HepG2 (cell line): ENCODE data around the gene C19orf85. TPM values are rescaled to one million over a fixed set of nuclear protein-coding genes. Genes with fewer than 3 reads are reported as not detected.
A peak's percentile ranks its signal among the peaks of the same experiment; 100 is the strongest.

ENCODE experiments used
- AHR ChIP-seq: IDR thresholded peaks from 2 replicates; pipeline ENCODE4 v1.6.1; 2018; ENCODE audit warnings: missing genetic modification reagents, missing compliant biosample characterization
- ARNT ChIP-seq: fragments of 450-650 bp; IDR thresholded peaks from 2 replicates; pipeline ENCODE4 v1.6.1; 2017
- DR1 ChIP-seq: sonication (generic); formaldehyde crosslinking; IDR thresholded peaks from 2 replicates; pipeline ENCODE4 v1.8.0; 2021; ENCODE audit warnings: mild to moderate bottlenecking, missing genetic modification reagents, inconsistent platforms
- HDAC1 ChIP-seq: sonication (generic); formaldehyde crosslinking; IDR thresholded peaks from 2 replicates; pipeline ENCODE4 v1.5.1; 2020; ENCODE audit warnings: mild to moderate bottlenecking, missing genetic modification reagents
- KLF6 ChIP-seq: IDR thresholded peaks from 2 replicates; pipeline ENCODE4 v1.8.0; 2016; ENCODE audit warnings: missing biosample characterization, missing genetic modification reagents
- ZNF383 ChIP-seq: sonication (generic); formaldehyde crosslinking; IDR thresholded peaks from 2 replicates; pipeline ENCODE4 v1.4.0; 2020; ENCODE audit warnings: missing genetic modification reagents, mild to moderate bottlenecking, borderline replicate concordance
- polyA plus RNA-seq, 8 experiments: library from polyadenylated mRNA; depleted of rRNA in 3 of 8; stranded (reverse) in 7 of 8; unstranded in 1 of 8; fragments of >200 nt; fragmentation: Illumina TruSeq in 4 of 8; extraction: Trizol in 4 of 8; gene quantifications; 2 replicates each; pipeline versions ENCODE4 v1.2.1 to v1.2.3, GENCODE V29; 2011 to 2016; ENCODE audit warnings: low read depth in 4 of 8, missing spikeins in 1 of 8, mixed read lengths in 1 of 8; ENCODE audit not compliant: insufficient read depth in 1 of 8
- total RNA-seq, 5 experiments: library from RNA; depleted of rRNA; stranded (reverse); fragments of >200 nt; fragmentation: Illumina TruSeq; extraction: Trizol; gene quantifications; 2 replicates each; pipeline ENCODE4 v1.2.3, GENCODE V29; 2016; ENCODE audit warnings: low read depth in 1 of 5
- TF ChIP-seq, protein P1 (sequence below): sonication (generic); formaldehyde crosslinking; IDR thresholded peaks from 2 replicates; pipeline ENCODE4 v1.4.0; 2020; ENCODE audit warnings: mild to moderate bottlenecking, missing genetic modification reagents
- TF ChIP-seq, protein P2 (sequence below): sonication (generic); formaldehyde crosslinking; IDR thresholded peaks from 2 replicates; pipeline ENCODE4 v1.8.0; 2022; ENCODE audit warnings: low read depth, missing genetic modification reagents
- TF ChIP-seq, protein P3 (sequence below): sonication (generic); formaldehyde crosslinking; IDR thresholded peaks from 2 replicates; pipeline ENCODE4 v1.4.0; 2020; ENCODE audit warnings: low read depth, missing genetic modification reagents
- TF ChIP-seq, protein P4 (sequence below): sonication (generic); formaldehyde crosslinking; IDR thresholded peaks from 2 replicates; pipeline ENCODE4 v1.5.1; 2020; ENCODE audit warnings: mild to moderate bottlenecking, missing genetic modification reagents, moderate library complexity

C19orf85 gene
- total and polyA plus RNA-seq, 2 of the 13 experiments (the other 11 are each of a cell fraction or from before 2014, with no cell fraction given): not detected

DNA sequence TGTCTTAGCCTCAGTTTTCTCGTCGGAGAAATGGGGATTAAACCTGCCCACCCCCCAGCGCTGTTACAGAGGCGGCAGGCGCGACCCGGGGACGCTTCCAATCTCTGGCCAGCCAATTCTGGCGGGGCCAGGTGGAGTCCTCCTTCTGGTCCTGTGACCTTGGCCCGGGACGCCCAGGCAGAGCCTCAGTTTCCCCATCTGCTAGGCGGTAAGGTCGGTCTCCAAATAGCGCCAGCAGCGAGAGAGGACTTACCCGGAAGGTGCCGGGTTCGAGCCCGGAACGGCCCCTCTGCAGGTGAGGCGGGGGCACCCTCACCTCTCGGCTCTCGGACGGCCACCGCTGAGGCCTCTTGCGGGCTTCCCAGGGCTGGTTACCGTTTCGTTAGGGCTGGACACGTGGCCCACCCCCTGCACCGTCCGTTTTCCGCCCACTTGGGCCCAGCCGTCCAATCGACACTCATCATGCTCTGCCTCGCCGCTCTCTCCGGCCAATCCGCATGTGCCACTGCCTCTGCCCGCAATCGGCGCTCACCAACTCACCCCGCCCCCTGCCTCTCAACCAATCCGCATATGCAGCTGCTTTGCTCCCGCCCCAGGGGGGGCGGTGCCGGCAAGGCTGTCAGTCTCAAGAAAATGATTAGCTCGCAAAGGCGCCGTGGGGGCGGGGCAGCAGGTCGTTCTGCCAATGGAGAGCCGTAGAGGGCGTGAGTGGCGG, 3.1 kb downstream of the C19orf85 start, which contains the start of gene ISOC2 (continued):
- TF ChIP-seq, protein P1, sequence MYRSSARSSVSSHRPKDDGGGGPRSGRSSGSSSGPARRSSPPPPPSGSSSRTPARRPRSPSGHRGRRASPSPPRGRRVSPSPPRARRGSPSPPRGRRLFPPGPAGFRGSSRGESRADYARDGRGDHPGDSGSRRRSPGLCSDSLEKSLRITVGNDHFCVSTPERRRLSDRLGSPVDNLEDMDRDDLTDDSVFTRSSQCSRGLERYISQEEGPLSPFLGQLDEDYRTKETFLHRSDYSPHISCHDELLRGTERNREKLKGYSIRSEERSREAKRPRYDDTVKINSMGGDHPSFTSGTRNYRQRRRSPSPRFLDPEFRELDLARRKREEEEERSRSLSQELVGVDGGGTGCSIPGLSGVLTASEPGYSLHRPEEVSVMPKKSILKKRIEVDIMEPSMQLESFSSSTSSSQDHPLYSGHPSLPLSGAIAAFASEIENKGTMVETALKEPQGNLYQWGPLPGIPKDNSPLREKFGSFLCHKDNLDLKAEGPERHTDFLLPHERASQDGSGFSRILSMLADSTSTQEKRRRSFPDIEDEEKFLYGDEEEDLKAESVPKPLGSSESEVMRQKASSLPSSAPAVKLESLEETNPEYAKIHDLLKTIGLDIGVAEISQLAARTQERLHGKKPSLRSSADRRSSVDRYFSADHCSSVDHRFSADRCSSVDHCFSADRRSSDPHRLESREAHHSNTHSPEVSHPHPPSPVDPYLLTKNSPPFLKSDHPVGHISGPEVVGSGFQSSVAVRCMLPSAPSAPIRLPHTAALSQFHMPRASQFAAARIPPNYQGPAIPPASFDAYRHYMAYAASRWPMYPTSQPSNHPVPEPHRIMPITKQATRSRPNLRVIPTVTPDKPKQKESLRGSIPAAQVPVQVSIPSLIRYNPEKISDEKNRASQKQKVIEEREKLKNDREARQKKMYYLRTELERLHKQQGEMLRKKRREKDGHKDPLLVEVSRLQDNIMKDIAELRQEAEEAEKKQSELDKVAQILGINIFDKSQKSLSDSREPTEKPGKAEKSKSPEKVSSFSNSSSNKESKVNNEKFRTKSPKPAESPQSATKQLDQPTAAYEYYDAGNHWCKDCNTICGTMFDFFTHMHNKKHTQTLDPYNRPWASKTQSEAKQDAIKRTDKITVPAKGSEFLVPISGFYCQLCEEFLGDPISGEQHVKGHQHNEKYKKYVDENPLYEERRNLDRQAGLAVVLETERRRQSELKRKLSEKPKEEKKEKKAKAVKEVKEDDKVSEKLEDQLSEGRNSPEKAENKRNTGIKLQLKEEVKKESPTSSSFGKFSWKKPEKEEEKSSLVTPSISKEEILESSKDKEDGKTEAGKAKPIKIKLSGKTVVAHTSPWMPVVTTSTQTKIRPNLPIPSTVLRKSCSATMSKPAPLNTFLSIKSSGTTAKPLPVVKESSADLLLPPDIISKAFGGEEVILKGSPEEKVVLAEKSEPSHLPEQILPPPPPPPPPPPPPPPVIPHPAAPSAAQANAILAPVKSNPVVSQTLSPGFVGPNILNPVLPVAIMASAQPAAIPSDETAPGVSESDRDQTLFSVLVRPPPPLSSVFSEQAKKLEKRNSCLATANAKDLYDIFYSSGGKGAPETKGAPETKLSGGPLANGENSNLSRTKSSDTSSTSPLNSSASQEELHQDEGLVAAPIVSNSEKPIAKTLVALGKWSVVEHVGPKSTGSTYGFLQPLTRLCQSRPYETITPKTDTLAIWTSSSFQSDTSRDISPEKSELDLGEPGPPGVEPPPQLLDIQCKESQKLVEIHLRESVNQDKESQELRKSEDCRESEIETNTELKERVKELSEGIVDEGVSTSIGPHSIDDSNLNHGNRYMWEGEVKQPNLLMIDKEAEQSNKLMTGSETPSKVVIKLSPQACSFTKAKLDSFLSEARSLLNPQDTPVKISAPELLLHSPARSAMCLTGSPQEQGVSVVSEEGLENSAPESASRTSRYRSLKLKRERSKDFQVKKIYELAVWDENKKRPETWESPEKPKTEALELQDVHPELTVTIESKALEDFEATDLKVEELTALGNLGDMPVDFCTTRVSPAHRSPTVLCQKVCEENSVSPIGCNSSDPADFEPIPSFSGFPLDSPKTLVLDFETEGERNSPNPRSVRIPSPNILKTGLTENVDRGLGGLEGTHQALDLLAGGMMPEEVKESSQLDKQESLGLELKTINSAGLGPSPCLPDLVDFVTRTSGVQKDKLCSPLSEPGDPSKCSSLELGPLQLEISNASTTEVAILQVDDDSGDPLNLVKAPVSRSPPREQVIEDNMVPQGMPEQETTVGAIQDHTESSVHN (CRISPR knock-in tag): peak; percentile 63; the same call in 1 of the 2 replicates
- TF ChIP-seq, protein P2, sequence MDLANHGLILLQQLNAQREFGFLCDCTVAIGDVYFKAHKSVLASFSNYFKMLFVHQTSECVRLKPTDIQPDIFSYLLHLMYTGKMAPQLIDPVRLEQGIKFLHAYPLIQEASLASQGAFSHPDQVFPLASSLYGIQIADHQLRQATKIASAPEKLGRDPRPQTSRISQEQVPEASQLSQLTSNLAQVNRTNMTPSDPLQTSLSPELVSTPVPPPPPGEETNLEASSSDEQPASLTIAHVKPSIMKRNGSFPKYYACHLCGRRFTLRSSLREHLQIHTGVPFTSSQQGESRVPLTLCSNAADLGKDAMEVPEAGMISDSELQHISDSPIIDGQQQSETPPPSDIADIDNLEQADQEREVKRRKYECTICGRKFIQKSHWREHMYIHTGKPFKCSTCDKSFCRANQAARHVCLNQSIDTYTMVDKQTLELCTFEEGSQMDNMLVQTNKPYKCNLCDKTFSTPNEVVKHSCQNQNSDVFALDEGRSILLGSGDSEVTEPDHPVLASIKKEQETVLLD (CRISPR knock-in tag): 0 out of 2 replicates have a peak, but pooled peaks have one; percentile 35
- no peak for TF ChIP-seq ARNT
- peak; percentile 95 for TF ChIP-seq HDAC1 (CRISPR knock-in tag)
- peak; percentile 33; the same call in 1 of the 2 replicates for TF ChIP-seq KLF6 (CRISPR knock-in tag)
- TF ChIP-seq, protein P3, sequence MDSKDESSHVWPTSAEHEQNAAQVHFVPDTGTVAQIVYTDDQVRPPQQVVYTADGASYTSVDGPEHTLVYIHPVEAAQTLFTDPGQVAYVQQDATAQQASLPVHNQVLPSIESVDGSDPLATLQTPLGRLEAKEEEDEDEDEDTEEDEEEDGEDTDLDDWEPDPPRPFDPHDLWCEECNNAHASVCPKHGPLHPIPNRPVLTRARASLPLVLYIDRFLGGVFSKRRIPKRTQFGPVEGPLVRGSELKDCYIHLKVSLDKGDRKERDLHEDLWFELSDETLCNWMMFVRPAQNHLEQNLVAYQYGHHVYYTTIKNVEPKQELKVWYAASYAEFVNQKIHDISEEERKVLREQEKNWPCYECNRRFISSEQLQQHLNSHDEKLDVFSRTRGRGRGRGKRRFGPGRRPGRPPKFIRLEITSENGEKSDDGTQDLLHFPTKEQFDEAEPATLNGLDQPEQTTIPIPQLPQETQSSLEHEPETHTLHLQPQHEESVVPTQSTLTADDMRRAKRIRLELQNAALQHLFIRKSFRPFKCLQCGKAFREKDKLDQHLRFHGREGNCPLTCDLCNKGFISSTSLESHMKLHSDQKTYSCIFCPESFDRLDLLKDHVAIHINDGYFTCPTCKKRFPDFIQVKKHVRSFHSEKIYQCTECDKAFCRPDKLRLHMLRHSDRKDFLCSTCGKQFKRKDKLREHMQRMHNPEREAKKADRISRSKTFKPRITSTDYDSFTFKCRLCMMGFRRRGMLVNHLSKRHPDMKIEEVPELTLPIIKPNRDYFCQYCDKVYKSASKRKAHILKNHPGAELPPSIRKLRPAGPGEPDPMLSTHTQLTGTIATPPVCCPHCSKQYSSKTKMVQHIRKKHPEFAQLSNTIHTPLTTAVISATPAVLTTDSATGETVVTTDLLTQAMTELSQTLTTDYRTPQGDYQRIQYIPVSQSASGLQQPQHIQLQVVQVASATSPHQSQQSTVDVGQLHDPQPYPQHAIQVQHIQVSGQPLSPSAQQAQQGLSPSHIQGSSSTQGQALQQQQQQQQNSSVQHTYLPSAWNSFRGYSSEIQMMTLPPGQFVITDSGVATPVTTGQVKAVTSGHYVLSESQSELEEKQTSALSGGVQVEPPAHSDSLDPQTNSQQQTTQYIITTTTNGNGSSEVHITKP: no peak
- peak; percentile 75 for TF ChIP-seq DR1
- TF ChIP-seq ZNF383 (CRISPR knock-in tag): no peak
- TF ChIP-seq AHR: no peak; the same call in 1 of the 2 replicates
- TF ChIP-seq, protein P4, sequence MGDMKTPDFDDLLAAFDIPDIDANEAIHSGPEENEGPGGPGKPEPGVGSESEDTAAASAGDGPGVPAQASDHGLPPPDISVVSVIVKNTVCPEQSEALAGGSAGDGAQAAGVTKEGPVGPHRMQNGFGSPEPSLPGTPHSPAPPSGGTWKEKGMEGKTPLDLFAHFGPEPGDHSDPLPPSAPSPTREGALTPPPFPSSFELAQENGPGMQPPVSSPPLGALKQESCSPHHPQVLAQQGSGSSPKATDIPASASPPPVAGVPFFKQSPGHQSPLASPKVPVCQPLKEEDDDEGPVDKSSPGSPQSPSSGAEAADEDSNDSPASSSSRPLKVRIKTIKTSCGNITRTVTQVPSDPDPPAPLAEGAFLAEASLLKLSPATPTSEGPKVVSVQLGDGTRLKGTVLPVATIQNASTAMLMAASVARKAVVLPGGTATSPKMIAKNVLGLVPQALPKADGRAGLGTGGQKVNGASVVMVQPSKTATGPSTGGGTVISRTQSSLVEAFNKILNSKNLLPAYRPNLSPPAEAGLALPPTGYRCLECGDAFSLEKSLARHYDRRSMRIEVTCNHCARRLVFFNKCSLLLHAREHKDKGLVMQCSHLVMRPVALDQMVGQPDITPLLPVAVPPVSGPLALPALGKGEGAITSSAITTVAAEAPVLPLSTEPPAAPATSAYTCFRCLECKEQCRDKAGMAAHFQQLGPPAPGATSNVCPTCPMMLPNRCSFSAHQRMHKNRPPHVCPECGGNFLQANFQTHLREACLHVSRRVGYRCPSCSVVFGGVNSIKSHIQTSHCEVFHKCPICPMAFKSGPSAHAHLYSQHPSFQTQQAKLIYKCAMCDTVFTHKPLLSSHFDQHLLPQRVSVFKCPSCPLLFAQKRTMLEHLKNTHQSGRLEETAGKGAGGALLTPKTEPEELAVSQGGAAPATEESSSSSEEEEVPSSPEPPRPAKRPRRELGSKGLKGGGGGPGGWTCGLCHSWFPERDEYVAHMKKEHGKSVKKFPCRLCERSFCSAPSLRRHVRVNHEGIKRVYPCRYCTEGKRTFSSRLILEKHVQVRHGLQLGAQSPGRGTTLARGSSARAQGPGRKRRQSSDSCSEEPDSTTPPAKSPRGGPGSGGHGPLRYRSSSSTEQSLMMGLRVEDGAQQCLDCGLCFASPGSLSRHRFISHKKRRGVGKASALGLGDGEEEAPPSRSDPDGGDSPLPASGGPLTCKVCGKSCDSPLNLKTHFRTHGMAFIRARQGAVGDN (CRISPR knock-in tag): peak; percentile 85
